ENCODE measurements around the gene KSR2.

GRCh38 chr12:117842220-117842619 lies 126.6 kb downstream of the KSR2 start:
- TF ChIP-seq YY1 (tag by site-specific recombination; IDR thresholded peaks at IDR 0.05) (no peak), PRDM10 (tag by site-specific recombination; IDR thresholded peaks at IDR 0.05) (no peak), ZSCAN23 (tag by site-specific recombination; IDR thresholded peaks at IDR 0.05) (no peak), ZNF292 (tag by site-specific recombination; IDR thresholded peaks at IDR 0.05; ENCODE audit: borderline replicate concordance, low read depth) (no peak), CTCF (tag by site-specific recombination; IDR thresholded peaks at IDR 0.05) (no peak), ZNF274 (IDR thresholded peaks at IDR 0.05; ENCODE audit: low read length) (no peak), ZNF274 (tag by site-specific recombination; IDR thresholded peaks at IDR 0.05; ENCODE audit: borderline replicate concordance) (no peak), REST (tag by site-specific recombination; IDR thresholded peaks at IDR 0.05) (no peak), ZNF792 (tag by site-specific recombination; IDR thresholded peaks at IDR 0.05) (no peak), ZNF548 (tag by site-specific recombination; IDR thresholded peaks at IDR 0.05) (no peak), ZSCAN30 (tag by site-specific recombination; IDR thresholded peaks at IDR 0.05) (no peak)

All from HEK293 (cell line).